Esophagus muscularis mucosa (tissue), 3 donors: ENCODE results near the gene DPYSL3.

Experiments used
- POLR2A ChIP-seq: fragments of 450-650 bp; IDR thresholded peaks from one replicate; pipeline ENCODE4 v1.6.1; 2017; ENCODE audit warnings: antibody characterized with exemption, moderate library complexity, mild to moderate bottlenecking, low read depth
- POLR2AphosphoS5 ChIP-seq, 2 donors: sonication (generic); formaldehyde crosslinking; IDR thresholded peaks; one replicate each; pipeline ENCODE4 v1.6.1; 2017; ENCODE audit warnings: antibody characterized with exemption in 2 of 2
- TF ChIP-seq, protein P1 (sequence below), 3 experiments: fragments of 200-600 bp in 2 of 3; fragments of 450-650 bp in 1 of 3; sonication (generic) in 2 of 3; IDR thresholded peaks; one replicate each; pipeline ENCODE4 v1.5.1; 2017 to 2019; ENCODE audit warnings: antibody characterized with exemption in 3 of 3, mild to moderate bottlenecking in 2 of 3, moderate library complexity in 1 of 3

DNA sequence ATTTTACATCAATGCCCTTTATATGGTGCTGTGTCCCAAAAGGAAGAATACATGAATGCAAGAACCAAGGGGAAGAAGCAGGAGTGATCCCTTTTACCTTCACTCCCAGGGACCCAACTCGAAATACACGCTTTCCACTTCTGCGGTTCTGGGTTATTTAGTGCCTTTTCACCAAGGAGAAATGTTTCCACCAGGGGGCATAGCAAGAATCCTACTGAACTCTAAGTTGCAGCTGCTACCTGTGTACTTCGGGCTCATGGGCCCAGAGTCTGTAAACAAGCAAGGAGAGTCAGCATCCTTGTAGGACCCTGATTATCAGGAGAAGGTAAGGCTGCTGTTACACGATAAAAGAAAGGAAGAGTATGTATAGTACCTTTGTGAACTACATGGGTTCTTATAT, 45.7 kb downstream of the DPYSL3 start:
- TF ChIP-seq, protein P1, sequence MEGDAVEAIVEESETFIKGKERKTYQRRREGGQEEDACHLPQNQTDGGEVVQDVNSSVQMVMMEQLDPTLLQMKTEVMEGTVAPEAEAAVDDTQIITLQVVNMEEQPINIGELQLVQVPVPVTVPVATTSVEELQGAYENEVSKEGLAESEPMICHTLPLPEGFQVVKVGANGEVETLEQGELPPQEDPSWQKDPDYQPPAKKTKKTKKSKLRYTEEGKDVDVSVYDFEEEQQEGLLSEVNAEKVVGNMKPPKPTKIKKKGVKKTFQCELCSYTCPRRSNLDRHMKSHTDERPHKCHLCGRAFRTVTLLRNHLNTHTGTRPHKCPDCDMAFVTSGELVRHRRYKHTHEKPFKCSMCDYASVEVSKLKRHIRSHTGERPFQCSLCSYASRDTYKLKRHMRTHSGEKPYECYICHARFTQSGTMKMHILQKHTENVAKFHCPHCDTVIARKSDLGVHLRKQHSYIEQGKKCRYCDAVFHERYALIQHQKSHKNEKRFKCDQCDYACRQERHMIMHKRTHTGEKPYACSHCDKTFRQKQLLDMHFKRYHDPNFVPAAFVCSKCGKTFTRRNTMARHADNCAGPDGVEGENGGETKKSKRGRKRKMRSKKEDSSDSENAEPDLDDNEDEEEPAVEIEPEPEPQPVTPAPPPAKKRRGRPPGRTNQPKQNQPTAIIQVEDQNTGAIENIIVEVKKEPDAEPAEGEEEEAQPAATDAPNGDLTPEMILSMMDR (IDR thresholded peaks at IDR 0.05): peak; percentile 29 to 54 (median 32)
- TF ChIP-seq POLR2A (no peak), POLR2AphosphoS5 (IDR thresholded peaks at IDR 0.05) (no peak)
